Skeletal muscle tissue (tissue), 4 donors: ENCODE measurements around the gene C14orf119. TPM values are rescaled to one million over a fixed set of nuclear protein-coding genes. Genes with fewer than 3 reads are reported as not detected.

Source experiments
- H3K27ac ChIP-seq: one replicate; pipeline ENCODE4 v1.7.0; 2013; ENCODE audit warnings: mild to moderate bottlenecking, low read depth, low read length, inconsistent platforms
- H3K27me3 ChIP-seq, 3 donors: one replicate each; pipeline ENCODE4 v1.7.0; 2013; ENCODE audit warnings: low read length in 3 of 3; ENCODE audit not compliant: control insufficient read depth in 3 of 3, insufficient read depth in 3 of 3
- H3K36me3 ChIP-seq, 3 donors: one replicate each; pipeline ENCODE4 v1.7.0; 2013; ENCODE audit warnings: low read length in 3 of 3; ENCODE audit not compliant: control insufficient read depth in 3 of 3, insufficient read depth in 3 of 3
- H3K4me1 ChIP-seq, 3 donors: one replicate each; pipeline ENCODE4 v1.7.0; 2013; ENCODE audit warnings: low read length in 3 of 3, mild to moderate bottlenecking in 3 of 3; ENCODE audit not compliant: control insufficient read depth in 3 of 3, insufficient read depth in 3 of 3
- H3K4me3 ChIP-seq, 3 donors: one replicate each; pipeline ENCODE4 v1.7.0; 2013; ENCODE audit warnings: low read length in 3 of 3
- H3K9ac ChIP-seq, 3 donors: one replicate each; pipeline ENCODE4 v1.7.0; 2013; ENCODE audit warnings: low read length in 3 of 3, mild to moderate bottlenecking in 3 of 3, moderate library complexity in 2 of 3, low read depth in 1 of 3
- H3K9me3 ChIP-seq, 3 donors: one replicate each; pipeline ENCODE4 v1.7.0; 2013; ENCODE audit warnings: low read length in 3 of 3; ENCODE audit not compliant: control insufficient read depth in 3 of 3
- total RNA-seq: library from RNA; depleted of rRNA; stranded (reverse); fragments of >200 nt; gene quantifications from one replicate; pipeline ENCODE4 v1.2.3, GENCODE V29; 2014
- donor health status: Osteomylitis.

The C14orf119 gene
- 24.5 TPM for total RNA-seq

- Histone ChIP-seq H3K9me3 (no peaks in the 10 kb centered on the region), H3K27me3 (no peaks in the 10 kb centered on the region), H3K36me3 (peaks cover 7 to 41% (median 31%) of the 10 kb centered on the region in 3 donors), H3K9ac (peak within 1 kb of the TSS; percentile 92 to 99 (median 98)), H3K4me1 (peaks cover 21 to 30% (median 22%) of the 10 kb centered on the region in 3 donors), H3K4me3 (peak within 1 kb of the TSS; percentile 90 to 98 (median 96)), H3K27ac (peak within 1 kb of the TSS; percentile 98)
Measured at GRCh38 chr14:23095196-23096108, at the start of gene C14orf119. C14orf119 (plus strand) TSS chr14:23095505; CDS start chr14:23097659, 2,154 bp downstream.

DNA sequence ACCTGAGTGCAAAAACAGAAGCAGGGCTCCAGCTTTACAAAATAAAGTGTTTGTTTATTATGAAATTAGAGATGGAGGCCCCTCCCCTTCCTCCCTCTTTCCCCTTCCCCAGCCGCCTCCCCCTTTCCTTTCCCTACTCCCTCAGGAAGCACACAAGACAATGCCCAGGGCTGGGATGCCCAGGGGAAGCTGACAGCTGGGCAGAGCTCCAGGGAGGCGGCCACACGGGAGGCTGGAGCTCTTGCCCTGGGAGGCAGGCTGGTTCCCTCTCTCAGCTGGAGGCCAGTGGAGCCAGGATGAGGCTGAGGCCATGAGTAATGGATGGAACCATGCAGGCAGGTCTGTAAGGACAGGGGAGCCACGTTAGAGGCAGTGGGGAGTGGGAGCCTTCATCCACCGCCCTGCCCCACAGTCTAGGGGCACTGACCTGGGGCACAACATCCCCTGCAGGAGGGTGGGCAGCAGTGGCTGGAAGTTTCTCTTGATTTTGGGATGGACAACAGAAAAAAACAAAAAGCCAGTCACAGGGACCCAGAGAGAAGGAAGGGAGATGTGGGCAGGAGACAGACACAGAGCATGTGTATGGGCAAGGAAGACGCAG, 48.2 kb upstream of the C14orf119 start:
- Histone ChIP-seq H3K27me3 (no peaks in the 10 kb centered on the region), H3K9me3 (no peaks in the 10 kb centered on the region), H3K4me3 (no peak overlapping the region), H3K4me1 (peaks cover 0 to 9% (median 3%) of the 10 kb centered on the region in 3 donors), H3K9ac (no peak overlapping the region), H3K27ac (no peak overlapping the region), H3K36me3 (no peaks in the 10 kb centered on the region)

GRCh38 chr14:23047751-23048693, 47.3 kb upstream of the C14orf119 start:
- Histone ChIP-seq H3K27ac (no peak overlapping the region), H3K27me3 (no peaks in the 10 kb centered on the region), H3K9me3 (no peaks in the 10 kb centered on the region), H3K36me3 (no peaks in the 10 kb centered on the region), H3K9ac (no peak overlapping the region), H3K4me3 (no peak overlapping the region), H3K4me1 (peaks cover 0 to 9% (median 3%) of the 10 kb centered on the region in 3 donors)

GRCh38 chr14:23049011-23049410, 46.3 kb upstream of the C14orf119 start:
- Histone ChIP-seq H3K9me3 (no peaks in the 10 kb centered on the region), H3K4me3 (no peak overlapping the region), H3K27ac (no peak overlapping the region), H3K36me3 (no peaks in the 10 kb centered on the region), H3K9ac (no peak overlapping the region), H3K27me3 (no peaks in the 10 kb centered on the region), H3K4me1 (peaks cover 0 to 9% (median 3%) of the 10 kb centered on the region in 3 donors)

DNA sequence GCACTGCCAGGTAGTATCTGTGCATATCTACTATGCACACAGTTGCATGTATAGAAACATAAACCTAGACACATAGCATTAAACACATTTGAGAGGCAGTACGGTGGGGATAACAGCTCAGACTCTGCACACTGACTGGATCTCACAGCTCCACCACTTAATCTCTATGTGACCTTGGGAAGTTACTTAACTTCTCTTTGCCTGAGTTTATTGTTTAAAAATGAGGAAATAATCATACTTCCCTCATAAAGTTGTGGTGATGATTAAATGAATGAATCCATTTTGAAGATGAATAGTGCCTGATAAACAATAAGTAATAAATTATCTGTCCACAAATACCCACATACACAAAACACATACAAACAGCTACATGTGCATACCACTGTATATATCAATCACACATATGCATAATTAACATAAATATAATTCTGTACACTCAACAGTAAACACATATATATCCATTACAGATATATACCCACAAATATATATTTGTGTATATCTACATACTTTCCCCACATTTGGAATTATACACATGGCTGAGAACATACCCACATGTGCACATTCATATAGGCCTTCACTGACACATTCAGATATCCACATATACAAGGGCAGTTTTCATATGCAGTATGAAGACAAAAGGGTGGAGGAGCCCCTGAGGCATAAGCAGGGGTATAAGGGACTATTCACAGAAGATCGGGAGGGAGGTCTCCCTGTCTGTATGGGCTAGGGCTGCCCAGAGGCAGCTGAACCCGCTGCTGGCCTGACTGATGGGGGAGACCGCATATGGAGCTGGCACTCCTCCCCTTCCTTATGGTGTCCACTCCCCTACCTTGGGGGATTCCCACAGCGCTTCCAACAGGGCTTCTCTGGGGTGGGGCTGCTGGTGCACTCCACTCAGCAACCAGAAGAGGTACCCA, 43.9 kb upstream of the C14orf119 start:
- H3K4me3 ChIP-seq, result no peak overlapping the region
- peaks cover 2 to 9% (median 3%) of the 10 kb centered on the region in 3 donors for H3K4me1 ChIP-seq
- no peak overlapping the region for H3K9ac ChIP-seq
- H3K36me3 ChIP-seq, result no peaks in the 10 kb centered on the region
- H3K27ac ChIP-seq, result no peak overlapping the region
- H3K27me3 ChIP-seq, result no peaks in the 10 kb centered on the region
- H3K9me3 ChIP-seq, result no peaks in the 10 kb centered on the region

DNA sequence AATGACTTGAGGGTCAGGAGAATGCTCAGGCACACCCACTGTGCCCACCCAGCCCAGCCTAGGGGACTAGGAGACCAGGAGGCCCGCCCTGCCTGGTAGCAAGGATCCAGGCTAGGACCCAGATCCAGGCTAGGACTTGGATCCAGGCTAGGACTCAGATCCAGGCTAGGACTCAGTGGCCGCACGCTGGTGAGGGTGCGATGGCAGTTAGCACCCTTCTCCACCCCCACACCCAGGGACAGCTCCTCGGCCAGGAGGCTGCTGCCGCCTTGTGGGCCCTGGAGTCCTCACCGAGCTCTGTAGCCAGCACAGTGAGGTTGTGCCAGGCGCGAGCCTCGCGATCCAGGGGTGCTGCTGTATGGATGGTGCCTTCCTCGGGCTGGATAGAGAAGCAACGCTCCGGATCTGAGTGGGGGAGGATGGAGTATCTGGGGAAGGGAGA, 43.1 kb upstream of the C14orf119 start:
- Histone ChIP-seq H3K9me3 (no peaks in the 10 kb centered on the region), H3K9ac (peak overlapping the region in 1 of 3 donors; percentile 33), H3K27ac (no peak overlapping the region), H3K4me3 (no peak overlapping the region), H3K36me3 (no peaks in the 10 kb centered on the region), H3K27me3 (no peaks in the 10 kb centered on the region), H3K4me1 (peaks cover 8 to 15% (median 10%) of the 10 kb centered on the region in 3 donors)

GRCh38 chr14:23052671-23053070, 42.6 kb upstream of the C14orf119 start:
- no peak overlapping the region for H3K27ac ChIP-seq
- H3K4me3 ChIP-seq, result no peak overlapping the region
- no peaks in the 10 kb centered on the region for H3K27me3 ChIP-seq
- no peaks in the 10 kb centered on the region for H3K36me3 ChIP-seq
- peak overlapping the region in 1 of 3 donors; percentile 33 for H3K9ac ChIP-seq
- no peaks in the 10 kb centered on the region for H3K9me3 ChIP-seq
- H3K4me1 ChIP-seq, result peaks cover 8 to 17% (median 10%) of the 10 kb centered on the region in 3 donors

DNA sequence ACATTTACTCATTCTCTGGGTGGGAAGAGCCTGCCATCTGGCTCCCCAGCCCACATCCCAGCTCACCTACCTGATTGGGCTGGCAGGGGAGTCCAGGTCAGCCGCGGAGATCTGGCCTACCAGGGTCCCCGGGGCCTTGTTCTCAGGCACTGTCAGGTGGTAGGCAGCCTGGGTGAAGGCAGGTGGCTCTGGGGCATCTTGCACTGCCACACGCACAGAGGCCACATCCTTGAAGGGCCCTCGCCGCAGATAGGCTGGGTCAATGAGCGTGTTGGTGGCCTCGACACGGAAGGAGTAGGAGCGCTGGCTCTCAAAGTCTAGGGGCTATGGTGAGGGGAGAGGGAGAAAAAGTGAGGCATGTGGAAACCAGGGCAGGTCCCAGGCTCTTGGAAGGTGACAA, 41.9 kb upstream of the C14orf119 start:
- H3K4me1 ChIP-seq, result peaks cover 10 to 20% (median 13%) of the 10 kb centered on the region in 3 donors
- no peaks in the 10 kb centered on the region for H3K27me3 ChIP-seq
- no peaks in the 10 kb centered on the region for H3K36me3 ChIP-seq
- no peak overlapping the region for H3K4me3 ChIP-seq
- H3K9me3 ChIP-seq, result no peaks in the 10 kb centered on the region
- H3K9ac ChIP-seq, result no peak overlapping the region
- no peak overlapping the region for H3K27ac ChIP-seq
